ENCODE data around the gene FAM98B.
"Not testable (repeated sequence)": the region's sequence is repeated elsewhere in the genome, so short reads cannot be mapped to it uniquely, and the experiment has no call there.

Gene FAM98B

GRCh38 chr15:38453971-38454695, at the start of gene FAM98B:
FAM98B (plus strand) TSS chr15:38454127; CDS start chr15:38454162, 35 bp downstream.
- peak; percentile 85 for DNase-seq

GRCh38 chr15:38406436-38406835, 47.5 kb upstream of the FAM98B start:
- no peak for DNase-seq

- DNase-seq, result no peak
Observed at GRCh38 chr15:38408576-38408975, 45.4 kb upstream of the FAM98B start.

- no peak for DNase-seq
Observed at GRCh38 chr15:38411902-38412301, 42.0 kb upstream of the FAM98B start.

- DNase-seq, result no peak
Observed at GRCh38 chr15:38412466-38412865, 41.5 kb upstream of the FAM98B start.

GRCh38 chr15:38414357-38414756, 39.6 kb upstream of the FAM98B start:
- no peak for DNase-seq

GRCh38 chr15:38421069-38421690, 32.7 kb upstream of the FAM98B start:
- no peak for DNase-seq

- no peak for DNase-seq
Observed at GRCh38 chr15:38424101-38424552, 29.8 kb upstream of the FAM98B start.

GRCh38 chr15:38425269-38425668, 28.7 kb upstream of the FAM98B start:
- no peak for DNase-seq

- no peak for DNase-seq
Observed at GRCh38 chr15:38427380-38427779, 26.5 kb upstream of the FAM98B start.

- no peak for DNase-seq
Observed at GRCh38 chr15:38430106-38430760, 23.7 kb upstream of the FAM98B start.

GRCh38 chr15:38436993-38437392, 16.9 kb upstream of the FAM98B start:
- no peak for DNase-seq

- not testable (repeated sequence) for DNase-seq
Observed at GRCh38 chr15:38437603-38438002, 16.3 kb upstream of the FAM98B start.

- DNase-seq, result no peak
Observed at GRCh38 chr15:38438031-38438986, 15.6 kb upstream of the FAM98B start.

GRCh38 chr15:38440353-38441129, 13.4 kb upstream of the FAM98B start:
- DNase-seq, result peak; percentile 36

- no peak for DNase-seq
Observed at GRCh38 chr15:38441130-38441519, 12.8 kb upstream of the FAM98B start.

GRCh38 chr15:38454696-38455090, 766 bp downstream of the FAM98B start:
- DNase-seq, result no peak

- no peak for DNase-seq
Observed at GRCh38 chr15:38455092-38455491, 1.2 kb downstream of the FAM98B start.

GRCh38 chr15:38458646-38459045, 4.7 kb downstream of the FAM98B start:
- DNase-seq, result no peak

GRCh38 chr15:38459480-38459879, 5.6 kb downstream of the FAM98B start:
- no peak for DNase-seq

- DNase-seq, result no peak
Observed at GRCh38 chr15:38460543-38460942, 6.6 kb downstream of the FAM98B start.

Measured in activated CD4-positive, alpha-beta T cell treated with anti-CD3 and anti-CD28 coated beads, Interleukin-2, amount 50 U/mL, for 1 hour (primary cell).